ENCODE results near the gene FOXC1.

Gene FOXC1

DNA sequence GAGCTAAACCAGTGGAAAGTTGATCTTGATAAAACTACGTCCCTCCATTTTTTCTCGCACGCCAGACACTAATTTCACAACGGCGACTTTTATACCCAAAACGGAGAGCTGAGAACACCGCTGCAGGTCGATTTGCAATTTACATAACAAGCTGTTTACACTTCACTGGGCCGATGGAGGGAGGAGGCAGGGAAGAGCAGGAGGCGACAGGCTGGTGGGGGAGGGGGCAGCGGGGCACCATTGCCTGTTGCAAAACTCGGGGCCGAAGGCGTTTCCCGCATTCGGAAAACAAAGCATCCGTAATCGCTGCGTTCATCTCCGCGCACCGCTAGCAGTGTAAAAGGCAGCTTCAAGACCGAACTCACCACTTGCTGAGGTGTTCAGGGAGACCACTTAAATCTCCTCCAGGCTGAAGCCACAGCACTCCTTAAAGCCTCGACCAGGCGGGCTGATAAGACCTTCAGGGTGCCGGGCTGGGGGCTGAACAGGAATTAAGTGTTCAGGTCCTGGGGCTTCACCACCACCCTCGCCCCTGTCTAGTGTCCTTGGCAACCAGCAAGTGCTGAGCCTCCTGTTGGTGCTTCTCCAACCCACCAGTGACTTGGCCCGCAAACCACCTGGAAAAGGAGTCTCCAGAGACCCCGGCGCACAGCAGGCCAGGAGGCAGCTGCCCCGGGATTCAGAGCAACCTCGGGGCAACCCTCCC, 2.0 kb upstream of the FOXC1 start:
- Mint-ChIP-seq H3K4me3 (peak overlapping the region; percentile 43), H3K9me3 (no peaks in the 10 kb centered on the region), H3K27ac (peak overlapping the region; percentile 83), H3K36me3 (peaks cover 6% of the 10 kb centered on the region), H3K4me1 (peaks cover 43% of the 10 kb centered on the region), H3K27me3 (peaks cover 87% of the 10 kb centered on the region)
- CTCF ChIA-PET, result interaction anchor here (1.3 to 2.2 kb wide), 6 partner anchors 9 to 1027 kb away, joined by 4 to 8 read pairs (median 5); no protein-coding TSS in a partner anchor
- DNase-seq, result no peak

DNA sequence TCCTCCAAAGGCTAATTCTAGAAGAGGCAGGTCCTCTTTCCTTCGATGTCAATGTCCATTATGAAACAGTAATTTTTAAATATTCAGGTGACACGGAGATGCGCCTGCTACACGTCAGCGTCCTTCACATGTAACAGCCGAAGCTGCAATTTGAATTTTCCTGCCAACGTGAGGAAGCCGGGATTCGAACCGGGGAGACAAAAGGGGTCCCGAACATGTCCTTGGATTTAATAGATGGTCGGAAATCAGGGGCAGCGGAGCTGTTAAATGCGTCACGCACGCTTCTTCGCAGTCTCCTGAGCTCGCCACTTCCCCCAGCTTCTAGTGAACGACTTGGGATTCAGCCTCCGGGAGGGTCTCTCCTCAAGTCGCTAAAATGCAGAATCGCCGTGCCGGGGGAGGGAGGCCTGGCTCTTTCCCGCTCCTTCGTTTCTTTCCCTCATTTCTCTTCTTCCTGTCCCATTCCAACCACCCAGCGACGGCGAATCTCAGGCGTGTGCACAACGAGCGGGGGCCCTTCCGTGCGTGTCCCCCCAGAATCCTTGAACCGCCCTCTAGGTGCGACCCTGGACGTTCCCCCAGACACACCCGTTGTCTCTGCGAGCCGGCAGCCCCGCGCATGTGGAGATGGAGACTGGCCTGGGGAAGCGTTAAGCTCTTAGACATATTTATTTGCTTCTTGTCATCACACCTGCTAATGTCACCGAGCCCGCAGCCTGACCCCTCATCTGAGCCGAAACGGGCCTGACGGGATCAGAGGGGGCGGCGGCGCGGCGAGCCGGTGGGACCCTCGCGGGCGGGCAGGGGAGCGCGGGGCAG, 1.3 kb upstream of the FOXC1 start:
- Mint-ChIP-seq H3K36me3 (peaks cover 6% of the 10 kb centered on the region), H3K27ac (peak overlapping the region; percentile 83), H3K4me3 (peak overlapping the region; percentile 50), H3K4me1 (peaks cover 49% of the 10 kb centered on the region), H3K9me3 (no peaks in the 10 kb centered on the region), H3K27me3 (peaks cover 89% of the 10 kb centered on the region)
- CTCF ChIA-PET, result interaction anchor here (1.5 to 1.6 kb wide), 2 partner anchors 12 to 496 kb away, joined by 5 to 6 read pairs; no protein-coding TSS in a partner anchor
- DNase-seq, result no peak

DNA sequence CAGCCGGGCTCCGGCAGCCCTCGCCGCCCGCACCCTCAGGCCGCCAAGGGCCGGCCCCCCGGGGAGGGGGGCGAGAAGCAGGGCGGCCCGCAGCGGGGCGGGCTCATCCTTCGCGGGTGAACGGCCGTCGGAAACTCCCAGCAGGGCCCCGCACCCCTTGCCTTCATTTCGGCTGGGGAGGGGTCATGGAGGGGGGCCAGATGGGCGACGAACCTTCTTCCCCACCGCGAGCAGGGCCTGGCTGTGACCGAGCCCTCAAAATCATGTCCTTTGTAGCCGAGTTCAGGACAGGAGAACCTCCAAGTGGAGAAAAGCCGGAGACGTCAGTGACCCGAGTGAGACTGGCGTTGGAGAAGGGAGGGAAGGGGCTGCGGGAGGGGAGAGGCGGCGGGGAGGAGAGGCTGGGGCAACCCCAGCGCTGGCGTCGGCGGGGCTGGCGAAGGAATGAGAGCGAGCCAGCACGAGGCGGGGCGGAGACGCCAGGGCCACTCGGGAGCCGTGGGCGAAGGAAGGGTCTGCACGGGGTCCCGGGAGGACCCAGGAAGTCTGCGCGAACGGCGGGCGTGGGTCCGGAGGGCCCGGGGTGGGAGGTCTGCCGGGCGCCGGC, 571 bp upstream of the FOXC1 start:
- CTCF ChIA-PET, result interaction anchor here (1.1 to 1.5 kb wide), 2 partner anchors 12 to 85 kb away, joined by 3 to 5 read pairs; no protein-coding TSS in a partner anchor
- peak overlapping the region; percentile 76 for H3K27ac Mint-ChIP-seq
- peaks cover 52% of the 10 kb centered on the region for H3K4me1 Mint-ChIP-seq
- no peak for DNase-seq
- H3K9me3 Mint-ChIP-seq, result no peaks in the 10 kb centered on the region
- peaks cover 89% of the 10 kb centered on the region for H3K27me3 Mint-ChIP-seq
- H3K4me3 Mint-ChIP-seq, result peak overlapping the region; percentile 68
- peaks cover 6% of the 10 kb centered on the region for H3K36me3 Mint-ChIP-seq

DNA sequence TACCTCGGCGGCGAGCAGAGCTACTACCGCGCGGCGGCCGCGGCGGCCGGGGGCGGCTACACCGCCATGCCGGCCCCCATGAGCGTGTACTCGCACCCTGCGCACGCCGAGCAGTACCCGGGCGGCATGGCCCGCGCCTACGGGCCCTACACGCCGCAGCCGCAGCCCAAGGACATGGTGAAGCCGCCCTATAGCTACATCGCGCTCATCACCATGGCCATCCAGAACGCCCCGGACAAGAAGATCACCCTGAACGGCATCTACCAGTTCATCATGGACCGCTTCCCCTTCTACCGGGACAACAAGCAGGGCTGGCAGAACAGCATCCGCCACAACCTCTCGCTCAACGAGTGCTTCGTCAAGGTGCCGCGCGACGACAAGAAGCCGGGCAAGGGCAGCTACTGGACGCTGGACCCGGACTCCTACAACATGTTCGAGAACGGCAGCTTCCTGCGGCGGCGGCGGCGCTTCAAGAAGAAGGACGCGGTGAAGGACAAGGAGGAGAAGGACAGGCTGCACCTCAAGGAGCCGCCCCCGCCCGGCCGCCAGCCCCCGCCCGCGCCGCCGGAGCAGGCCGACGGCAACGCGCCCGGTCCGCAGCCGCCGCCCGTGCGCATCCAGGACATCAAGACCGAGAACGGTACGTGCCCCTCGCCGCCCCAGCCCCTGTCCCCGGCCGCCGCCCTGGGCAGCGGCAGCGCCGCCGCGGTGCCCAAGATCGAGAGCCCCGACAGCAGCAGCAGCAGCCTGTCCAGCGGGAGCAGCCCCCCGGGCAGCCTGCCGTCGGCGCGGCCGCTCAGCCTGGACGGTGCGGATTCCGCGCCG, 994 bp downstream of the FOXC1 start:
- CTCF ChIA-PET, result interaction anchor here (1.0 to 1.5 kb wide), 4 partner anchors 14 to 1024 kb away, joined by 3 to 5 read pairs (median 3); no protein-coding TSS in a partner anchor
- H3K9me3 Mint-ChIP-seq, result no peaks in the 10 kb centered on the region
- DNase-seq, result peak; percentile 43
- H3K4me3 Mint-ChIP-seq, result peak overlapping the region; percentile 59
- peaks cover 48% of the 10 kb centered on the region for H3K4me1 Mint-ChIP-seq
- peaks cover 6% of the 10 kb centered on the region for H3K36me3 Mint-ChIP-seq
- peaks cover 91% of the 10 kb centered on the region for H3K27me3 Mint-ChIP-seq
- peak overlapping the region; percentile 49 for H3K27ac Mint-ChIP-seq

DNA sequence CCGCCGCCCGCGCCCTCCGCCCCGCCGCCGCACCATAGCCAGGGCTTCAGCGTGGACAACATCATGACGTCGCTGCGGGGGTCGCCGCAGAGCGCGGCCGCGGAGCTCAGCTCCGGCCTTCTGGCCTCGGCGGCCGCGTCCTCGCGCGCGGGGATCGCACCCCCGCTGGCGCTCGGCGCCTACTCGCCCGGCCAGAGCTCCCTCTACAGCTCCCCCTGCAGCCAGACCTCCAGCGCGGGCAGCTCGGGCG, 1.5 kb downstream of the FOXC1 start:
- H3K27me3 Mint-ChIP-seq, result peaks cover 91% of the 10 kb centered on the region

DNA sequence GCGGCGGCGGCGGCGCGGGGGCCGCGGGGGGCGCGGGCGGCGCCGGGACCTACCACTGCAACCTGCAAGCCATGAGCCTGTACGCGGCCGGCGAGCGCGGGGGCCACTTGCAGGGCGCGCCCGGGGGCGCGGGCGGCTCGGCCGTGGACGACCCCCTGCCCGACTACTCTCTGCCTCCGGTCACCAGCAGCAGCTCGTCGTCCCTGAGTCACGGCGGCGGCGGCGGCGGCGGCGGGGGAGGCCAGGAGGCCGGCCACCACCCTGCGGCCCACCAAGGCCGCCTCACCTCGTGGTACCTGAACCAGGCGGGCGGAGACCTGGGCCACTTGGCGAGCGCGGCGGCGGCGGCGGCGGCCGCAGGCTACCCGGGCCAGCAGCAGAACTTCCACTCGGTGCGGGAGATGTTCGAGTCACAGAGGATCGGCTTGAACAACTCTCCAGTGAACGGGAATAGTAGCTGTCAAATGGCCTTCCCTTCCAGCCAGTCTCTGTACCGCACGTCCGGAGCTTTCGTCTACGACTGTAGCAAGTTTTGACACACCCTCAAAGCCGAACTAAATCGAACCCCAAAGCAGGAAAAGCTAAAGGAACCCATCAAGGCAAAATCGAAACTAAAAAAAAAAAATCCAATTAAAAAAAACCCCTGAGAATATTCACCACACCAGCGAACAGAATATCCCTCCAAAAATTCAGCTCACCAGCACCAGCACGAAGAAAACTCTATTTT, 2.0 kb downstream of the FOXC1 start:
- CTCF ChIA-PET, result interaction anchor here (1.2 to 1.5 kb wide), 2 partner anchors 13 to 15 kb away, joined by 4 to 6 read pairs; no protein-coding TSS in a partner anchor
- peak; percentile 34 for DNase-seq
- H3K4me3 Mint-ChIP-seq, result peak overlapping the region; percentile 68
- H3K9me3 Mint-ChIP-seq, result no peaks in the 10 kb centered on the region
- peaks cover 45% of the 10 kb centered on the region for H3K4me1 Mint-ChIP-seq
- H3K27ac Mint-ChIP-seq, result peak overlapping the region; percentile 78
- H3K36me3 Mint-ChIP-seq, result peaks cover 6% of the 10 kb centered on the region
- H3K27me3 Mint-ChIP-seq, result peaks cover 91% of the 10 kb centered on the region

More for the DNA sequence above, 1.5 kb downstream of the FOXC1 start:
- no peak overlapping the region for H3K4me3 Mint-ChIP-seq
- H3K4me1 Mint-ChIP-seq, result peaks cover 45% of the 10 kb centered on the region
- H3K9me3 Mint-ChIP-seq, result no peaks in the 10 kb centered on the region
- CTCF ChIA-PET, result interaction anchor here (1.0 kb wide), 1 partner anchor 1023 kb away, joined by 3 read pairs; no protein-coding TSS in a partner anchor
- peaks cover 6% of the 10 kb centered on the region for H3K36me3 Mint-ChIP-seq
- no peak overlapping the region for H3K27ac Mint-ChIP-seq
- no peak for DNase-seq

DNA sequence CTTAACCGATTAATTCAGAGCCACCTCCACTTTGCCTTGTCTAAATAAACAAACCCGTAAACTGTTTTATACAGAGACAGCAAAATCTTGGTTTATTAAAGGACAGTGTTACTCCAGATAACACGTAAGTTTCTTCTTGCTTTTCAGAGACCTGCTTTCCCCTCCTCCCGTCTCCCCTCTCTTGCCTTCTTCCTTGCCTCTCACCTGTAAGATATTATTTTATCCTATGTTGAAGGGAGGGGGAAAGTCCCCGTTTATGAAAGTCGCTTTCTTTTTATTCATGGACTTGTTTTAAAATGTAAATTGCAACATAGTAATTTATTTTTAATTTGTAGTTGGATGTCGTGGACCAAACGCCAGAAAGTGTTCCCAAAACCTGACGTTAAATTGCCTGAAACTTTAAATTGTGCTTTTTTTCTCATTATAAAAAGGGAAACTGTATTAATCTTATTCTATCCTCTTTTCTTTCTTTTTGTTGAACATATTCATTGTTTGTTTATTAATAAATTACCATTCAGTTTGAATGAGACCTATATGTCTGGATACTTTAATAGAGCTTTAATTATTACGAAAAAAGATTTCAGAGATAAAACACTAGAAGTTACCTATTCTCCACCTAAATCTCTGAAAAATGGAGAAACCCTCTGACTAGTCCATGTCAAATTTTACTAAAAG, 2.7 kb downstream of the FOXC1 start:
- Mint-ChIP-seq H3K36me3 (peaks cover 6% of the 10 kb centered on the region), H3K27me3 (peaks cover 91% of the 10 kb centered on the region), H3K9me3 (no peaks in the 10 kb centered on the region), H3K4me3 (peak overlapping the region; percentile 68), H3K27ac (peak overlapping the region; percentile 78), H3K4me1 (peaks cover 38% of the 10 kb centered on the region)
- CTCF ChIA-PET, result interaction anchor here (1.2 to 1.5 kb wide), 2 partner anchors 12 to 14 kb away, joined by 4 to 6 read pairs; no protein-coding TSS in a partner anchor
- DNase-seq, result no peak

DNA sequence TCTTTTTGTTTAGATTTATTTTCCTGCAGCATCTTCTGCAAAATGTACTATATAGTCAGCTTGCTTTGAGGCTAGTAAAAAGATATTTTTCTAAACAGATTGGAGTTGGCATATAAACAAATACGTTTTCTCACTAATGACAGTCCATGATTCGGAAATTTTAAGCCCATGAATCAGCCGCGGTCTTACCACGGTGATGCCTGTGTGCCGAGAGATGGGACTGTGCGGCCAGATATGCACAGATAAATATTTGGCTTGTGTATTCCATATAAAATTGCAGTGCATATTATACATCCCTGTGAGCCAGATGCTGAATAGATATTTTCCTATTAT, 3.2 kb downstream of the FOXC1 start:
- Mint-ChIP-seq H3K27ac (no peak overlapping the region), H3K36me3 (peaks cover 6% of the 10 kb centered on the region), H3K27me3 (peaks cover 91% of the 10 kb centered on the region), H3K9me3 (no peaks in the 10 kb centered on the region), H3K4me1 (peaks cover 33% of the 10 kb centered on the region), H3K4me3 (no peak overlapping the region)
- CTCF ChIA-PET, result interaction anchor here (1.5 kb wide), 1 partner anchor 11 kb away, joined by 6 read pairs; no protein-coding TSS in a partner anchor
- DNase-seq, result no peak

DNA sequence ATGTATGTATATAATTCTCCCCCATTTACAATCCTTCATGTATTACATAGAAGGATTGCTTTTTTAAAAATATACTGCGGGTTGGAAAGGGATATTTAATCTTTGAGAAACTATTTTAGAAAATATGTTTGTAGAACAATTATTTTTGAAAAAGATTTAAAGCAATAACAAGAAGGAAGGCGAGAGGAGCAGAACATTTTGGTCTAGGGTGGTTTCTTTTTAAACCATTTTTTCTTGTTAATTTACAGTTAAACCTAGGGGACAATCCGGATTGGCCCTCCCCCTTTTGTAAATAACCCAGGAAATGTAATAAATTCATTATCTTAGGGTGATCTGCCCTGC, 3.6 kb downstream of the FOXC1 start:
- peaks cover 91% of the 10 kb centered on the region for H3K27me3 Mint-ChIP-seq
- H3K4me3 Mint-ChIP-seq, result no peak overlapping the region
- no peak overlapping the region for H3K27ac Mint-ChIP-seq
- CTCF ChIA-PET, result interaction anchor here (1.7 kb wide), 1 partner anchor 595 kb away, joined by 4 read pairs; no protein-coding TSS in a partner anchor
- H3K36me3 Mint-ChIP-seq, result peaks cover 6% of the 10 kb centered on the region
- no peaks in the 10 kb centered on the region for H3K9me3 Mint-ChIP-seq
- peaks cover 30% of the 10 kb centered on the region for H3K4me1 Mint-ChIP-seq
- DNase-seq, result no peak

DNA sequence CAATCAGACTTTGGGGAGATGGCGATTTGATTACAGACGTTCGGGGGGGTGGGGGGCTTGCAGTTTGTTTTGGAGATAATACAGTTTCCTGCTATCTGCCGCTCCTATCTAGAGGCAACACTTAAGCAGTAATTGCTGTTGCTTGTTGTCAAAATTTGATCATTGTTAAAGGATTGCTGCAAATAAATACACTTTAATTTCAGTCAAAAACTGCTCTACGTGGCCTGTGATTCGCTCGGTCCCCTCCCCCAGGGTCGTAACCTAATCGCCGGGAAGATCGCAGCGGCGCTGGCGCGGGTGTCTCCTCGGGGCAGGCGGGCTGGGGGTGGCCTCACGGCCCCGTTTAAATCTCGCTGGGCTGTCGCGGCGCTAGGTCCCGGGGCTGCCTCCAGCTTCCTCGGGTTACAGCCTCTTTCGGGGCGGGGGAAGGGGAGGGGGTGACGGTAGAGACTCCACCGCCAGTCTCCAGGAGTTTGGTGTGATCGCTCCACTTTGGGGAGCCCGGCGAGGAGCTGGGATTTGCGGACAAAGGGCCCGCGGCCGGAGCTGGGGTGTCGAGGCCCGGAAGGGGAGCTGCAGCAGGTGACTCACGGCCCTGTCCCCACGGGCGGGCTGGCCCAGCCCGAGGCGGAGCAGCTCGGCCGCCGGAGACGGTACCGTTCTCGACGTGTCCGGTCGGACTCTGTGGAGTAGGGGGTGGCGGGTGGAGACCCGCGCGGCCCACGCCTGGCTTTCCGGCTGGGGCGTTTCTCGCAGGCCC, 4.2 kb downstream of the FOXC1 start:
- H3K4me3 Mint-ChIP-seq, result no peak overlapping the region
- DNase-seq, result no peak

DNA sequence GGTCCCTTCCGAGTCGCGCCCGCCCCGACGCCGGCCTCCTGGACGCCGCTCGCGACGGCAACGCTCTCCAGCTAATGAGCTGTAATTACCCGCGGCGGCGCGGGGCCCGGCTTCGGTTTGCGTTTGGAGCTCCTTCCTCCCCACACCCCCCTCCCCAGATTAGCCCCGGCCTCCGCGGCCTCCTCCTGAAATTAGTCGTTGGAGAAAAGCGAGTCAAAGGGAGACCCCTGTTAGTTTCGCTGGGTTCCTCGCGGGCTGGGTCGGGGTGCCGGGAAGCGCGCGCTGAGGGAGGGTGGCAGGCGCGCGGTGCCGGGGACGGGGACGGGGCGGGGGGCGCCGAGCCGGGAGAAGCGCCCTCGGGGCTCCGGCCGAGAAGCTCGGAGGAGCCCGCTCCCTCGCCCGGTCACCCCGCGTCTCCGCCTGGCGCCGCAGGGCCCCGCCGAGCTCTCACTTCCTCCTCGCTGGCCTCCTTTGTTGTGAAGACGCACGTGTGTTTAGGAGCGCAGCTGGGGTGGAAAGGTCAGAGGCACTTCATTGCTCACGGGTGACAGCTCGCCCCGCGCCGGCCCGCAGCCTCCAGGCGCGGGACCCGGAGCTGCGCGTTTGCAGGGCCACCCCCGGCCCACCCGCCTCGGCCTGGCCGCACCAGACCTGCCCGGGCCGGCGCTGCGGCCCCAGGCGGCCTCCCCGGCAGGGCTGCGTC, 4.9 kb downstream of the FOXC1 start:
- Mint-ChIP-seq H3K9me3 (no peaks in the 10 kb centered on the region), H3K4me1 (peaks cover 22% of the 10 kb centered on the region), H3K27me3 (peaks cover 91% of the 10 kb centered on the region), H3K36me3 (peaks cover 3% of the 10 kb centered on the region), H3K4me3 (no peak overlapping the region), H3K27ac (no peak overlapping the region)
- no peak for DNase-seq
- CTCF ChIA-PET, result interaction anchor here (0.6 to 1.7 kb wide), 2 partner anchors 178 to 594 kb away, joined by 3 to 4 read pairs; no protein-coding TSS in a partner anchor

More for the DNA sequence above, 4.2 kb downstream of the FOXC1 start:
- H3K27ac Mint-ChIP-seq, result peak overlapping the region; percentile 25
- CTCF ChIA-PET, result interaction anchor here (0.6 to 1.7 kb wide), 3 partner anchors 92 to 595 kb away, joined by 3 to 4 read pairs (median 3); no protein-coding TSS in a partner anchor
- no peaks in the 10 kb centered on the region for H3K9me3 Mint-ChIP-seq
- peaks cover 91% of the 10 kb centered on the region for H3K27me3 Mint-ChIP-seq
- peaks cover 3% of the 10 kb centered on the region for H3K36me3 Mint-ChIP-seq
- H3K4me1 Mint-ChIP-seq, result peaks cover 26% of the 10 kb centered on the region
